ENCODE measurements around the gene RBFOX2. TPM values are rescaled to one million over a fixed set of nuclear protein-coding genes. Genes with fewer than 3 reads are reported as not detected.

Gene RBFOX2
- total and polyA plus RNA-seq, 2 donors (not counting 3 experiments of a cell fraction or from before 2014, with no cell fraction given), result 125 to 142 TPM

DNA sequence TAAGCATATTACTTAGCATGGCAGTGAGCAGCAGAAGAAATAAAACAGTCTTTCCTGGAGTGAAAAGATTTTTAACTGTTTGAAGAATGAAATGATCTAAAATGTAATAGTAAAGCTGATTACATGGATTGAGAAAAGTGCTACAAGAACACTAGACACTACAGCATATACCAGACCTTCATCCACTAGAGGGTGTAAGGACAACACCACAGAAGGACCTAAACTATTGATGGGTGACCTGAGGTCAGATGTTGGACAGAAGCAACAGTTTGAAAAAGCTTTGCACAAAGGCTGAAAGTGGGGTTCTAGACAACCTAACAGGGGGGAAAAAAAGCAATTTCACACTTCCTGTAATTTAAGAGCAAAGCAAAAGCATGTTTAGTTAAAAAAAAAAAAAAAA is 97.7 kb downstream of the RBFOX2 start:
- H3K9me3 ChIP-seq (replicated peaks; ENCODE audit: control insufficient read depth, insufficient read depth, low read length), result no peaks in the 10 kb centered on the region
- H3K4me2 ChIP-seq (ENCODE audit: insufficient read depth, low read length), result no peak overlapping the region
- H3K36me3 ChIP-seq (ENCODE audit: control insufficient read depth in 2 of 2, extremely low read depth in 1 of 2, insufficient read depth in 2 of 2, low read length in 2 of 2), result no peaks in the 10 kb centered on the region
- DNase-seq (ENCODE audit: low read depth, low spot score) (peak; percentile 77), FAIRE-seq (peak; percentile 61)
- POLR2A ChIA-PET, result no interaction called here
- BruUV-seq (replicated peaks), result no TSS peak
- H4K20me1 ChIP-seq (replicated peaks; ENCODE audit: control insufficient read depth, extremely low read depth, insufficient read depth, low read length), result no peaks in the 10 kb centered on the region
- no peak overlapping the region for H3K27ac ChIP-seq (ENCODE audit: insufficient read depth, low read depth, low read length)
- intact Hi-C loops (cut with micrococcal nuclease) (loop anchor here (1.0 to 2.0 kb wide), 3 partner anchors 98 to 193 kb away; partner anchors contain the start of gene RBFOX2), dilution Hi-C loops (cut with MboI; ENCODE audit: extremely low pct_ligation_motif_present, low sequenced_read_pairs) (no loop called here)
- H2AFZ ChIP-seq (ENCODE audit: low read depth, low read length), result no peak overlapping the region
- no peaks in the 10 kb centered on the region for H3K27me3 ChIP-seq (ENCODE audit: control insufficient read depth in 2 of 2, insufficient read depth in 2 of 2, low read length in 2 of 2)
- H3K79me2 ChIP-seq (ENCODE audit: control insufficient read depth, insufficient read depth, low read length), result peaks cover 2% of the 10 kb centered on the region
- TF ChIP-seq, protein P1, sequence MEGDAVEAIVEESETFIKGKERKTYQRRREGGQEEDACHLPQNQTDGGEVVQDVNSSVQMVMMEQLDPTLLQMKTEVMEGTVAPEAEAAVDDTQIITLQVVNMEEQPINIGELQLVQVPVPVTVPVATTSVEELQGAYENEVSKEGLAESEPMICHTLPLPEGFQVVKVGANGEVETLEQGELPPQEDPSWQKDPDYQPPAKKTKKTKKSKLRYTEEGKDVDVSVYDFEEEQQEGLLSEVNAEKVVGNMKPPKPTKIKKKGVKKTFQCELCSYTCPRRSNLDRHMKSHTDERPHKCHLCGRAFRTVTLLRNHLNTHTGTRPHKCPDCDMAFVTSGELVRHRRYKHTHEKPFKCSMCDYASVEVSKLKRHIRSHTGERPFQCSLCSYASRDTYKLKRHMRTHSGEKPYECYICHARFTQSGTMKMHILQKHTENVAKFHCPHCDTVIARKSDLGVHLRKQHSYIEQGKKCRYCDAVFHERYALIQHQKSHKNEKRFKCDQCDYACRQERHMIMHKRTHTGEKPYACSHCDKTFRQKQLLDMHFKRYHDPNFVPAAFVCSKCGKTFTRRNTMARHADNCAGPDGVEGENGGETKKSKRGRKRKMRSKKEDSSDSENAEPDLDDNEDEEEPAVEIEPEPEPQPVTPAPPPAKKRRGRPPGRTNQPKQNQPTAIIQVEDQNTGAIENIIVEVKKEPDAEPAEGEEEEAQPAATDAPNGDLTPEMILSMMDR (IDR thresholded peaks at IDR 0.05; ENCODE audit: extremely low read depth in 1 of 2, insufficient read depth in 1 of 2, low read depth in 1 of 2, low read length in 2 of 2), result peak; percentile 40 to 60
- TF ChIP-seq FOS (IDR thresholded peaks at IDR 0.05; ENCODE audit: borderline replicate concordance, insufficient read depth, low read length), result no peak
- H3K9ac ChIP-seq (replicated peaks; ENCODE audit: extremely low read depth, insufficient read depth, low read length), result no peak overlapping the region
- no peaks in the 10 kb centered on the region for H3K4me1 ChIP-seq (ENCODE audit: control insufficient read depth, extremely low read depth, insufficient read depth, low read length)
- no peaks in the 10 kb centered on the region for H3K9me1 ChIP-seq (replicated peaks; ENCODE audit: control insufficient read depth, extremely low read depth, insufficient read depth, low read length)
- CTCF ChIA-PET, result interaction anchor here (0.6 to 3.3 kb wide), 41 partner anchors 9 to 580 kb away, joined by 3 to 92 read pairs (median 4); partner anchors contain the start of gene RBFOX2
- H3K4me3 ChIP-seq (replicated peaks in 1 of 3; ENCODE audit: insufficient read depth in 1 of 3, low read depth in 1 of 3, low read length in 3 of 3), result no peak overlapping the region

DNA sequence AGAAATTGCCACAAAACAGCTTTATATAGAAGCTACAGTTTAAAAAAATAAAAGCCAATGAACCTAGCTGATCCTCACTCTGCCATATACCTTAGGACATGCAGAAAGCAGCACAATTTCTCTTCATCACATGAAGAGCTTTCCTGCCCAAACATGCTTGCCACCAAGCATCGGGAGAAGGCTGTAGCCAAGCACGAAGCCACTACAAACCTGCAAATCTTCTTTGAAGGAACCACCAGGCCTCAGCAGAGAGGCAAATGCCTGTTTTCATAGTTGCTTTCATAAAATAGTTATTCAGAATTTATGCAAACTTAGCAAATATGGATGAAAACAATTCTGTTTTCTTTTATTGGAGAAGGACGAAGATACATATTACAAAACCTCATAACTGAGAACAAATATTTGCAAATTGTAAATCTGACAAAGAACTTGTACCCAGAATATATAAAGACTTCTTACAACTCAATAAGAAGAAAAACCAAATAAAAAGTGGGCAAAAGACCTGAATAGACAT is 100.3 kb downstream of the RBFOX2 start:
- no peaks in the 10 kb centered on the region for H3K4me1 ChIP-seq (ENCODE audit: control insufficient read depth, extremely low read depth, insufficient read depth, low read length)
- H4K20me1 ChIP-seq (replicated peaks; ENCODE audit: control insufficient read depth, extremely low read depth, insufficient read depth, low read length), result no peaks in the 10 kb centered on the region
- CTCF ChIA-PET, result interaction anchor here (0.7 to 2.5 kb wide), 6 partner anchors 8 to 196 kb away, joined by 3 to 17 read pairs (median 3); no protein-coding TSS in a partner anchor
- BruUV-seq (replicated peaks), result no TSS peak
- H3K9me3 ChIP-seq (replicated peaks; ENCODE audit: control insufficient read depth, insufficient read depth, low read length), result no peaks in the 10 kb centered on the region
- no peak overlapping the region for H3K4me2 ChIP-seq (ENCODE audit: insufficient read depth, low read length)
- TF ChIP-seq FOS (IDR thresholded peaks at IDR 0.05; ENCODE audit: borderline replicate concordance, insufficient read depth, low read length), result no peak
- TF ChIP-seq, protein P1 (IDR thresholded peaks at IDR 0.05; ENCODE audit: extremely low read depth in 1 of 2, insufficient read depth in 1 of 2, low read depth in 1 of 2, low read length in 2 of 2), result no peak
- no peak for TF ChIP-seq MYC (IDR thresholded peaks at IDR 0.05; ENCODE audit: low read depth, low read length)
- TF ChIP-seq POLR2AphosphoS5 (IDR thresholded peaks at IDR 0.05; ENCODE audit: insufficient read depth, low read depth, low read length), result no peak
- TF ChIP-seq, protein P2, sequence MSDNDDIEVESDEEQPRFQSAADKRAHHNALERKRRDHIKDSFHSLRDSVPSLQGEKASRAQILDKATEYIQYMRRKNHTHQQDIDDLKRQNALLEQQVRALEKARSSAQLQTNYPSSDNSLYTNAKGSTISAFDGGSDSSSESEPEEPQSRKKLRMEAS (IDR thresholded peaks at IDR 0.05; ENCODE audit: insufficient read depth, insufficient read length), result no peak
- no peak for TF ChIP-seq JUN (IDR thresholded peaks at IDR 0.05; ENCODE audit: borderline replicate concordance, insufficient read depth, insufficient read length, low read depth)
- TF ChIP-seq EZH2 (IDR thresholded peaks at IDR 0.05; ENCODE audit: borderline replicate concordance, low read depth, low read length, severe bottlenecking), result no peak
- TF ChIP-seq POLR2A (IDR thresholded peaks at IDR 0.05; ENCODE audit: low read depth, low read length), result no peak
- TF ChIP-seq GATA2 (IDR thresholded peaks at IDR 0.05; ENCODE audit: insufficient read depth, insufficient read length, low read depth, low read length), result no peak
- no peaks in the 10 kb centered on the region for H3K36me3 ChIP-seq (ENCODE audit: control insufficient read depth in 2 of 2, extremely low read depth in 1 of 2, insufficient read depth in 2 of 2, low read length in 2 of 2)
- no peak overlapping the region for H2AFZ ChIP-seq (ENCODE audit: low read depth, low read length)
- H3K27ac ChIP-seq (ENCODE audit: insufficient read depth, low read depth, low read length), result no peak overlapping the region
- H3K27me3 ChIP-seq (ENCODE audit: control insufficient read depth in 2 of 2, insufficient read depth in 2 of 2, low read length in 2 of 2), result no peaks in the 10 kb centered on the region
- dilution Hi-C loops (cut with MboI; ENCODE audit: extremely low pct_ligation_motif_present, low sequenced_read_pairs) (no loop called here), intact Hi-C loops (cut with micrococcal nuclease) (no loop called here)
- no peak overlapping the region for H3K4me3 ChIP-seq (replicated peaks in 1 of 3; ENCODE audit: insufficient read depth in 1 of 3, low read depth in 1 of 3, low read length in 3 of 3)
- FAIRE-seq, result no peak
- H3K9ac ChIP-seq (replicated peaks; ENCODE audit: extremely low read depth, insufficient read depth, low read length), result no peak overlapping the region
- POLR2A ChIA-PET, result no interaction called here
- DNase-seq (ENCODE audit: low read depth, low spot score), result no peak
- H3K9me1 ChIP-seq (replicated peaks; ENCODE audit: control insufficient read depth, extremely low read depth, insufficient read depth, low read length), result no peaks in the 10 kb centered on the region
- peaks cover 2% of the 10 kb centered on the region for H3K79me2 ChIP-seq (ENCODE audit: control insufficient read depth, insufficient read depth, low read length)
